Superior temporal gyrus (tissue), 1 donor: ENCODE measurements around the gene LRRC71.

Experiments used
- DNase-seq: peaks from one replicate; pipeline ENCODE4 v3.0.0-alpha.2; 2016; ENCODE audit errors: extremely low spot score

The LRRC71 gene

DNA sequence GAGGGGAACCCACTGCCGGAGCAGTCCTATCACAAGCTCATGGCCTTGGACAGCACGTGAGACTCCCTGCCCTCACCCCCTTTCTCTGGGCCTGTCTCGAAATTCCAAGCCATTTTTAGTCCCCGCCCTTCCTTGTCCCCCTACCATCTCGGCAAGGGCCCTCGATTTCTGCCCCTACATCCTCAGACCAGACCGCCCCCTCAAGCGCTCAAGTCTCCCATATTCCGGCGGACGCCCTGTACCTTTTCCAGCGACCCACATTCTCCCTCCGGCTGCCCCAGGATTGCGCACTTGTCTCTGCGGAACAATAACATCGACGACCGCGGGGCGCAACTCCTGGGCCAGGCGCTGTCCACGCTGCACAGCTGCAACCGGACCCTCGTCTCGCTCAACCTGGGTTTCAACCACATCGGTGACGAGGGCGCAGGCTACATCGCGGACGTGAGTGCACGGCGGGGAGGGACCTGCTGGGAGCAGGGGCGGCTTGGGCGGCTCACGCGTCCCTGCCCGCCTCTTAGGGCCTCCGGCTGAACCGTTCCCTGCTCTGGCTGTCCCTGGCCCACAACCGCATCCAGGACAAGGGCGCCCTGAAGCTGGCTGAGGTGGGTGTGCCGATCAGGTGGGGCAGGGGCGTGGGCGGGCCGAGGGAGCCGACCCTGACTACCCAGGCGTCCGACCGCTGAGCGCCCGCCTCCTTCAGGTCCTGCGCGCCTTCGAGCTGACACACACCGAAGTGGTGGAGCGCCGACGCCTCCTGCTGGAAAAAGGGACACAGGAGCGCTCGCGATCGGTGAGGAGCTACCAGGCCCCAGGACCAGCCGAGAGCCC lies 7.0 kb downstream of the LRRC71 start:
- peak; percentile 17 for DNase-seq

- DNase-seq: no peak
Measured at GRCh38 chr1:156928043-156928602, 7.7 kb downstream of the LRRC71 start.

DNA sequence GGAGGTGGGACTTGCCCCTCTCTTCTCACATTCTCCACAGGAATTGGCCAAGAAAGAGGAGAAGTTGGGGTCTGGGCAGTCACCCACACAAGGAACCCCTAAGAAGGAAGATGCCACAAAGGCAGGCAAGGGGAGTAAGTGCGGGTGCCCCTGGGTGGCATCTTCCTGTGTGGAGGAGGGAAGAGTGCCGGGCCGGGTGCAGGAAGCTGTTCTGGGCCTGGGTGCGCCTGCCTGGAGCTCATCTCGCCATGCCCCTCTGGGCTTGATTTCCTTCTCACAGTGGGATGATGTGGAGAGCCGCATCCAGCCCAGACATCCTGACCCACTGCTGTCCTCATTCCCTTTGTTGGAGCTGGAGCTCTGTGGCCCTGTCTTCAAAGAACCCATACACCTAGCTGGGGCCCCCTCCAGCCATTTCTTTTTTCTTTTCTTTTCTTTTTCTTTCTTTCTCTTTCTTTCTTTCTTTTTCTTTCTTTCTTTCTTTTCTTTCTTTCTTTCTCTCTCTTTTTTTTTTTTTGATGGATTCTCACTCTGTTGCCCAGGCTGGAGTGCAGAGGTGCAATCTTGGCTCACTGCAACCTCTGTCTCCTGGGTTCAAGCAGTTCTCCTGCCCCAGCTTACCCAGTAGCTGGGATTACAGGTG lies 9.3 kb downstream of the LRRC71 start:
- no peak for DNase-seq

DNA sequence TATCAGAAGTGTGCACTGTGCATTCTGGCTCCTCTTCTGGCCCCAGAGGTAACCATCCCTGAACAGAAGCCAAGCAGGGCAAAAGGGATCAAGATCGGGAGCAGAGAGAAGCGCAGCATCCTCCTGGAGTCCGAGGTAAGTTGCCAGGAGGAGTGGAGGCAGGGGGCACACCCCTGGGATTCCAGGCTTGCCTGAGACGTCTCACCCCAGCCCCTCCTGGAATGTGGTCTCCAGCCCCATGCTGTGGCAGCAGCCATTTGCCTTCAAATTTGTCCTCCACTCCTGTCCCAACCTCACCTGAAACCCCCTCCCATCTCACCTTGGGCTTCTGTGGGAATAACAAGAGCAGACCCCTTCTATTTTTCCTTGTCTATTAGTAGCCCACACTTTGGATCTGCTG lies 10.1 kb downstream of the LRRC71 start:
- DNase-seq: no peak

DNA sequence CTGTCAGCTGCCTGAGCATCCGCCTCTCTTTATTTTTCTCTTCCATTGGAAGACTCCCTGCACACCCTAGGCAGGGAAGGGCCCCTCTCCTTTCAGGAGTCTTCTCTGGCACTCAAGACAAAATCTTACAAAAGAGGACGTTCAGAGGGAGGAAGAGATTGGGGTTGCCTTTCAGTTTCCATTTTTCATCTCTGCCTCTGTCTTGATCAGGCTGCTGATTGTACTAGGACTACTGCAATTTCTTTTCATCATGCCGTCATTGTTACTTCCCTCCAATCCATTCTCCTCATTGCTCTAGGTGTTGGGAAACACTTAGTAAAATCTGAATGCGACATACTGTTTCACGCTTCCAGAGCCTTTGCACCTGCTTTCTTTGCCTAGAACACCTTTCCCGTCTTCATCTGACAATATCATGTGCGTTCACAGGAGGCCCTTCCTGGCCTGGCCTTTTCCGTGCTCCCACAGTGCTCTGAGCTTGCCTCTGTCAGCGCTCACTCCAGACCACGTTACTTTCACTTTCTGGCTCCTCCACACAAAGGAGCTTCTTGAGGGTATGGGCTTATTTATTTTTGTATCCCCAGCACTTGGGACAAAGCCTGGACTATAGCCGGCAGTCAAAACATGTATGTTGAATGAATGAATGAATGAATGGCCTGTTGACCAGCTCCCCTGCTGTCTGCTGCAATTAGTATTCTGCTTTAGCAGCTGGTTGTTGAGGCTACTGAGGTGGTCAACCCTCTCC lies 10.9 kb downstream of the LRRC71 start:
- no peak for DNase-seq

DNA sequence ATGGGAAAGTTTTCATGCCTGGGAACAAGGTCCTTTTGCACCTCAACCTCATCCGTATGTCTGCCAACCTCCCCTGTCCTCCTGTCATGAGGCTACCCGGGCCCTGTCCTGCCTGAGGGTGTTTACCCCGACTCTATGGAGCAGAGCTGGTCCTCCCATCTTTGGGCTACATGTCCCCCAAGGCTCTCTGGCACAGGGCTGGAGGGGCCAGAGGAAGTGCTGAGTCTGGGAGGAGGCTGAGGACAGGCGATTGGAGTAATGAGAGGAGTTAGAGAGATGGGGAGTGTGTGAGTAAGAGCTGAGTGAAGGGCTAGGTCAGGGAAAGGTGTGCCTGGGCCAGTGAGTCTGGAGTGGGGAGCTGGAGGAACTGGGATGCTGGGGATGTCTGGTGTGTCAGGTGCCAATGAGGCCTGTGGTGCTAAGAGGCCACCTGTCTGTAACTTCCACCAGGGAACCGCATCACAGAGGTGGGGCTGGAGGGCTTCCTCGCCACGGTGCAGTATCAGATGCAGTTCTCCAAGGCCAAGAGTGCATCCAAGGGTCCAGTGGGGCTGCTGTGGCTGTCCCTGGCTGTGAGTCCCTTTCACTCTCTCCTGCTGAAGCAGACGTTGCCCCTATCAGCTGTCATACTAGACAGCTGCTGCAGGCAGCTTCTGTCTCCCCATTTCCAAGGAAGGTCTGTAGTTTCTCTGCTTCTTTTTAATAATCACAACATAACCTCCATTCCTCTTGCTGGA lies 11.7 kb downstream of the LRRC71 start:
- DNase-seq: no peak

- no peak for DNase-seq
Measured at GRCh38 chr1:156933136-156933535, 12.7 kb downstream of the LRRC71 start.

GRCh38 chr1:156935505-156936128 lies 15.2 kb downstream of the LRRC71 start:
- no peak for DNase-seq

DNA sequence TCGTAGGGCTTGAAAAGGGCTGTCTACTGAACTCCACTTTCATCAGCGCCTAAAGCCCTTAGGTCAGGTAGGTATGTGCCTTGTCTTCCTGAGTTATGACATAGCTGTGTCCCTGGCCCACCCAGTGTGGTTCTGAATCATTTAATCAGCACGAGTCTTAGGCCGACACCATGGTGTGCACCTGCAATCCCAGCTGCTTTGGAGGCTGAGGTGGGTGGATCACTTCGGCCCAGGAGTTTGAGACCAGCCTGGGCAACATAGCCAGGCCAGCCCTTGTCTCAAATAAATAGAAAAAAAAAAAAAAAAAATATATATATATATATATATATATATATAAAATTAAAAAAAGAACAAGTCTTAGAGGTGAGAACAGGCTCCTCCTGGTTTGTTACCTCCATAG lies 15.8 kb downstream of the LRRC71 start:
- DNase-seq: no peak

GRCh38 chr1:156936721-156937220 lies 16.3 kb downstream of the LRRC71 start:
- no peak for DNase-seq

GRCh38 chr1:156937883-156938282 lies 17.5 kb downstream of the LRRC71 start:
- no peak for DNase-seq

GRCh38 chr1:156938813-156939212 lies 18.4 kb downstream of the LRRC71 start:
- no peak for DNase-seq

DNA sequence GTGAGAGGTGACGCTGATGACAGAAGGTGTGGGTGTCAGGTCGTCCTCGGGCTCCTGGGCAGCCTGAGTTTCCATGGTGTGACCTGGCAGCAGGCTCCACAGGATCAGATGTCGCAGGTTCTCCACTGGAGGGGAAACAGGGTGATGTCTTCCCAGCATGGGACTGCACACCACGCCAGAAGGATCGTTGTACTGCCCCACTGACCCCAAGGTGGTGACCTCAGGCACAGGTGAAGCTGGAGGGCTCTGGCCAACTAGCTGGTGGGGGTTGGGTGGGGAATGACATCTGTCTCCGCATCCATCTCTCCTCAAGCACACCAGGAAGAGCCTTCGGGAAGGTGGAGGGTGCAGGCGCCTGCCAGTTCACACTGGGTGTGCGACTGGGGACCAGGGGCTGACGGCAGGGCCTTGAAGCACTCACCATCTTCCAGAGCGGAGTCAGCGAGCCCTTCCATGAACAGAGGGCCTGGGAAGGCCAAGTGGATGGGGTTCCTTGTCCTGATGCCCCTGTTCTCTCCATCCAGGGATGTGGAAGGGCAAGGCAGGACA lies 19.4 kb downstream of the LRRC71 start:
- DNase-seq: no peak

DNA sequence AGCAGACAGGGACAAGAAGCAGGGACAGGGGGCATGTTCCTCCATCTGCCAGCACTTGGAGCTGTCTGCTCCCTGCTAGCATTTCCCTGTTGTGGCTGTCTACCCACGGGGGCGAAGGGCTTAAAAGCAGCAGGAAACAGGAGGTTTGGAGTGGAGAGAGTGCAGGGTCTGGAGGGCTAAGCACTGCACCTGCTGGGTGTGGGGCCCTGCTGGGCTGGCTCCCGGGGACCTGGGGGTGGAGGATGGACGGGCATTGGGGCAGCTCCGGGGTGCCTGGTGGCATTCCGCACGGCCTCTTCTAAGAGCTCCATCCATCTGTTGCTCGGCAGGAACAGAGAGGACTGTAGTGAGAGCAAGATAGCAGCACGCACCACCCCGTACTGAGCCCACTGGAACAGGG lies 21.2 kb downstream of the LRRC71 start:
- DNase-seq: no peak

DNA sequence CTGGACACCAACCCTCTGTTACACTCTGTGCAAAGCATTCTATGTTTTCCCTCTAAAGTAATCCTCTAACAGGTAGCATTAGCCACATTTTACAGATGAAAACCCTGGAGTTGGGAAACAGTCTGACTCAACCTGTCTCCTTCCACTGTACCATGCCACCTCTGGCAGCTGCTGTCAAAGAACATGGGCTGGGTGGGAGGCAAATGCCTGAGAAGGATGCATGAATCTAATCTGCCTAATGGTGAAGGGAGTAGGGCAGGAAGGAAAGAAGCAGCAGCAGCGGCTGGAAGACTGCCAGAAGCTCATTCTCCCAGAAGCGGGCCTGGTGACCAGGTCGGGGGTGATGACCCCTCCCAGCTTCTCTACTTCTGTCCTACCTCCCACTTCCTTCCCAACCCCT lies 21.7 kb downstream of the LRRC71 start:
- DNase-seq: no peak

DNA sequence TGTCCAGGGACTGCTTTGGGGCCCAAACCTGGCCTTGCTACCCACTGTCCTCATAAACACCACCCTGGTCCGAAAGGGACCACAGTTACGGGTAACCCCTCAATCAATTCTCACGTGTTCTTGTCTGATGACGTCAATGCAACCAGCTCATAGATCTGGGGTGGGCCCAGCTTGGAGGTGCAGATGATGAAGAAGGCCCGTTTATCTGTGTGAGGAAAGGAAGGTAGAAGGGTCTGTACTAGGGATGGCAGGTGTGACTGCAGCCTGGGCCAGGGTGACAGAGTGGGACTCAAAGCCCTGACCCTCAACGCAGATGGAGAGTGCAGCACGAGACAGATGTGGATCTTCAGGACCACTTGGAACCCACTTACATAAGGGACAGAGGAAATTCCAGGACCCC lies 22.1 kb downstream of the LRRC71 start:
- DNase-seq: no peak

GRCh38 chr1:156943756-156944155 lies 23.3 kb downstream of the LRRC71 start:
- no peak for DNase-seq

DNA sequence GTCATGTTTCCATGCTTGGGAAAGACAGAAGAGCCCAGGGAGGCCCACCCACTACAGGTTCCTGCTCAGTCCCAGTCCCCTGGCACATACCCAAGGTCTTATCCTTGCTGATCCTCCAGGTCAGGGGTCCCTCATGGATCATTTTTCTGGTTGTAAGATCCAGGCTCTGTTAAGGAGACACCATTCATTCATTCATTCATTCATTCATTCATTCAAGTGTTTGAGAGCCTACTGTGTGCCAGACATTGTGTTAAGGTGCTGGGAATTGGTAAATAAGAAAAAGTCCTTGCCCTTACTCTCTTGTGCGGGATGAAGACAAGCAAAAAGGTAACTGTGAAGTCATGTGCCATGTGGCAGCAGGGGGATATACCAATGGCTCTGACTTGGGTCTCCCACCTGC lies 23.8 kb downstream of the LRRC71 start:
- DNase-seq: no peak

DNA sequence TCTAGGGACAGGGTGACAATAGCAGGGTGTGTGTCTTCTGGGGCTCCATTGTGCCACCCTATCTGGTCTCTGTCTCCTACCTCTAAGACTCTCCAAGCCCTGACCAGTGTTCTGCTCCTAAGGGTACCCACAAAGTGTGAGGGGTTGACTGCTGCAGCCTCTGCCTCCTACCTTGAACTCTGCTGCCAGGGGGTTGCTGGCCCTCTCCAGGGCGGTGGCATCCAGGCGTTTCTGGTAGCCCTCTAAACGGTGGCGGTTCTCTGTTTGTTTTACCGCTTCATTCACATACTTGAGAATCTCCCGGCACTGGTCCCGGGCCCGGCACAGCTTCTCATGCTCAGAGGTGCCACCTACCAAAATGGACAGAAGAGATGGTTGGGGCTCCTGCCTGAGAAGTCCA lies 24.4 kb downstream of the LRRC71 start:
- no peak for DNase-seq

DNA sequence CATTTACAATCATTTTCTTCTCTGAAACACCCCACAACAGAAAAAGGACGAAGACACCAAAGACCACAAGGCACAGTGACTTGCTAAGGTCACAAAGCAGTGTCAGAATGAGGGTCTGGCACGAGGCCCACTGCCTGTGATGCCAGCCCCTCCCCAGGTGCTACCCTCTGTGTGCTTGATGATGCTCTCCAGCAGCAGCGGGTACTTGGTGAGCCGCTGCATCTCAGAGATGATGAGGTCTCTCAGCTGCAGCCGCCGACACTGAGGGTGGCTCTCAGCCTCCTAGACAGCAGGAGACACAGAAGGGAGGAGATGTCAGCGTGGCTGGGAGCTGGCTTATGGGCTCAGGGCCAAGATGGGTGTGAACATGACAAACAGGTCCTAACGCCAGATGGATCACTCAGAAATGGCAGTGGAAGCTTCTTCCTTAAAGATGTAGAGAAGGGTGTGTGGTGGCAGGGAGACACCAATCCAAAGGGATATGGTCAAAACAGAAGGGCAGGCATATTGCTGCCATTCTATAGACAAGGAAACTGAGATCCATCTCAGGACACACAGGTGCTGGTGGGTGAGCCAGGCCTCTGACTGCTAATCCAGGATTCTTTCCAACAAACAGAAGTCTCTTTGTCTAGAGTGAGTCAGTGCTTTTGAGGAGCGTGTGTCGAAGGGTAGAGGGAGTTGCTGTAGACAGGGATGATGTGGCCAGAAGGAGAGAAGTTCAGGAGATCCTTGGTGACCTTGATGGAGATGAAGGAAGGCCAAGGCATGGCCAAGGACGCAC lies 25.6 kb downstream of the LRRC71 start:
- peak; percentile 34 for DNase-seq
